Keratinocyte (primary cell): ENCODE measurements around the gene MYRFL. TPM values are rescaled to one million over a fixed set of nuclear protein-coding genes. Genes with fewer than 3 reads are reported as not detected.

Source experiments
- DNase-seq: peaks from one replicate; pipeline ENCODE4 v3.0.0-alpha.2; 2011; ENCODE audit warnings: low read depth, missing footprints, low spot score
- FAIRE-seq: peaks from 2 replicates; lab custom pipeline; 2011; peaks lifted over from hg19 to GRCh38; lab: Jason Lieb, UNC
- H2AFZ ChIP-seq: 2 replicates; pipeline ENCODE4 v1.6.0; 2012; ENCODE audit warnings: low read length, control low read depth, inconsistent platforms; ENCODE audit not compliant: control insufficient read depth
- H3K27ac ChIP-seq: 2 replicates; pipeline ENCODE4 v1.5.1; 2011; ENCODE audit warnings: low read length; ENCODE audit not compliant: control insufficient read depth, insufficient read depth
- H3K27me3 ChIP-seq: 3 replicates; pipeline ENCODE4 v1.6.0; 2011; ENCODE audit warnings: low read length; ENCODE audit not compliant: control insufficient read depth, insufficient read depth; ENCODE audit errors: extremely low read depth
- H3K36me3 ChIP-seq, 2 experiments: 2 replicates in 1 of 2; 3 replicates in 1 of 2; pipeline ENCODE4 v1.5.1; 2011; ENCODE audit warnings: low read length in 2 of 2, mild to moderate bottlenecking in 1 of 2; ENCODE audit not compliant: control insufficient read depth in 2 of 2, insufficient read depth in 2 of 2; ENCODE audit errors: extremely low read depth in 1 of 2
- H3K4me1 ChIP-seq: 3 replicates; pipeline ENCODE4 v1.5.1; 2011; ENCODE audit warnings: low read length; ENCODE audit not compliant: control insufficient read depth, insufficient read depth; ENCODE audit errors: extremely low read depth
- H3K4me2 ChIP-seq: 3 replicates; pipeline ENCODE4 v1.6.0; 2011; ENCODE audit warnings: low read depth, low read length; ENCODE audit not compliant: control insufficient read depth, insufficient read depth; ENCODE audit errors: extremely low read depth
- H3K4me3 ChIP-seq, 3 experiments: fragments of 200-600 bp in 1 of 3; sonication (generic) in 1 of 3; 2 replicates in 2 of 3; 3 replicates in 1 of 3; pipeline ENCODE4 v1.5.1; 2011 to 2016; ENCODE audit warnings: low read length in 3 of 3, mild to moderate bottlenecking in 3 of 3, control low read depth in 2 of 3, inconsistent platforms in 1 of 3, low read depth in 1 of 3, mixed read lengths in 1 of 3, mixed run types in 1 of 3, moderate library complexity in 1 of 3; ENCODE audit not compliant: control insufficient read depth in 2 of 3, insufficient read depth in 2 of 3; ENCODE audit errors: extremely low read depth in 1 of 3
- H3K79me2 ChIP-seq: 2 replicates; pipeline ENCODE4 v1.6.0; 2012; ENCODE audit warnings: low read length; ENCODE audit not compliant: control insufficient read depth, insufficient read depth
- H3K9ac ChIP-seq: 3 replicates; pipeline ENCODE4 v1.6.0; 2011; ENCODE audit warnings: low read length; ENCODE audit not compliant: control insufficient read depth, insufficient read depth; ENCODE audit errors: extremely low read depth
- H3K9me1 ChIP-seq: 3 replicates; pipeline ENCODE4 v1.6.0; 2011; ENCODE audit warnings: low read length; ENCODE audit not compliant: control insufficient read depth, insufficient read depth; ENCODE audit errors: extremely low read depth
- H3K9me3 ChIP-seq: 2 replicates; pipeline ENCODE4 v1.5.1; 2012; ENCODE audit warnings: low read depth, low read length; ENCODE audit not compliant: control insufficient read depth
- H4K20me1 ChIP-seq: 3 replicates; pipeline ENCODE4 v1.6.0; 2011; ENCODE audit warnings: low read length; ENCODE audit not compliant: control insufficient read depth, insufficient read depth; ENCODE audit errors: extremely low read depth
- CTCF ChIP-seq, 3 experiments: IDR thresholded peaks in 1 of 3; conservative IDR thresholded peaks in 1 of 3; optimal IDR thresholded peaks in 1 of 3; 2 replicates in 2 of 3; 3 replicates in 1 of 3; pipeline versions ENCODE3 to v1.5.1; 2011; ENCODE audit warnings: low read length in 3 of 3, mild to moderate bottlenecking in 3 of 3, moderate library complexity in 2 of 3, control low read depth in 1 of 3, inconsistent platforms in 1 of 3; ENCODE audit not compliant: insufficient read depth in 2 of 3; ENCODE audit errors: extremely low read depth in 1 of 3
- EZH2 ChIP-seq: IDR thresholded peaks from one replicate; pipeline ENCODE4 v1.6.1; 2012; ENCODE audit warnings: inconsistent platforms, mild to moderate bottlenecking, low read length, moderate library complexity
- dilution Hi-C: fragments of 300-500 bp; cut with MboI; formaldehyde crosslinking; loops from one replicate; pipeline ENCODE4 v1.7.0; 2020; ENCODE audit warnings: low sequenced_read_pairs; ENCODE audit not compliant: extremely low pct_ligation_motif_present
- polyA plus RNA-seq, 5 experiments: library from polyadenylated mRNA; depleted of rRNA in 3 of 5; stranded (reverse) in 3 of 5; stranded (forward) in 1 of 5; unstranded in 1 of 5; fragments of >200 nt; gene quantifications; 1 replicate in 1 of 5; 2 replicates in 3 of 5; 3 replicates in 1 of 5; pipeline versions ENCODE4 v1.2.1 to v1.2.3, GENCODE V29; 2011 to 2012; ENCODE audit warnings: missing spikeins in 2 of 5, low read depth in 1 of 5, low replicate concordance in 1 of 5

Gene MYRFL
- polyA plus RNA-seq, 1 donor (not counting 4 experiments of a cell fraction or from before 2014, with no cell fraction given), result 0.39 TPM

- Histone ChIP-seq H4K20me1 (no peaks in the 10 kb centered on the region), H3K27ac (no peak overlapping the region), H3K4me3 (no peak overlapping the region), H3K9me1 (no peaks in the 10 kb centered on the region), H3K4me2 (no peak overlapping the region), H3K79me2 (no peaks in the 10 kb centered on the region), H3K9me3 (no peaks in the 10 kb centered on the region), H2AFZ (no peak overlapping the region), H3K4me1 (no peaks in the 10 kb centered on the region), H3K36me3 (no peaks in the 10 kb centered on the region), H3K9ac (no peak overlapping the region), H3K27me3 (no peaks in the 10 kb centered on the region)
- no peak for TF ChIP-seq CTCF (optimal IDR thresholded peaks at IDR 0.05 in 1 of 3, IDR thresholded peaks at IDR 0.05 in 1 of 3, conservative IDR thresholded peaks at IDR 0.05 in 1 of 3; ENCODE audit: extremely low read depth in 1 of 3, insufficient read depth in 2 of 3, low read length in 3 of 3)
- no peak for TF ChIP-seq EZH2
- dilution Hi-C loops, result no loop called here
- no peak for DNase-seq
- no peak for FAIRE-seq
Measured at GRCh38 chr12:69949311-69950002, 124.4 kb downstream of the MYRFL start.

- Histone ChIP-seq H3K79me2 (no peaks in the 10 kb centered on the region), H3K4me3 (no peak overlapping the region), H3K9me1 (no peaks in the 10 kb centered on the region), H4K20me1 (no peaks in the 10 kb centered on the region), H3K36me3 (no peaks in the 10 kb centered on the region), H3K4me2 (no peak overlapping the region), H3K27ac (no peak overlapping the region), H3K27me3 (no peaks in the 10 kb centered on the region), H3K4me1 (no peaks in the 10 kb centered on the region), H2AFZ (no peak overlapping the region), H3K9me3 (no peaks in the 10 kb centered on the region), H3K9ac (no peak overlapping the region)
- dilution Hi-C loops, result no loop called here
- FAIRE-seq (no peak), DNase-seq (no peak)
- TF ChIP-seq EZH2, result no peak
- no peak for TF ChIP-seq CTCF (optimal IDR thresholded peaks at IDR 0.05 in 1 of 3, IDR thresholded peaks at IDR 0.05 in 1 of 3, conservative IDR thresholded peaks at IDR 0.05 in 1 of 3; ENCODE audit: extremely low read depth in 1 of 3, insufficient read depth in 2 of 3, low read length in 3 of 3)
Measured at GRCh38 chr12:69951108-69951507, 126.1 kb downstream of the MYRFL start.
